SW480 (cell line): ENCODE data around the gene AMDHD1.

Experiments
- DNase-seq: peaks from one replicate; pipeline ENCODE4 v3.0.0-alpha.2; 2016; ENCODE audit warnings: low spot score

AMDHD1 gene, protein sequence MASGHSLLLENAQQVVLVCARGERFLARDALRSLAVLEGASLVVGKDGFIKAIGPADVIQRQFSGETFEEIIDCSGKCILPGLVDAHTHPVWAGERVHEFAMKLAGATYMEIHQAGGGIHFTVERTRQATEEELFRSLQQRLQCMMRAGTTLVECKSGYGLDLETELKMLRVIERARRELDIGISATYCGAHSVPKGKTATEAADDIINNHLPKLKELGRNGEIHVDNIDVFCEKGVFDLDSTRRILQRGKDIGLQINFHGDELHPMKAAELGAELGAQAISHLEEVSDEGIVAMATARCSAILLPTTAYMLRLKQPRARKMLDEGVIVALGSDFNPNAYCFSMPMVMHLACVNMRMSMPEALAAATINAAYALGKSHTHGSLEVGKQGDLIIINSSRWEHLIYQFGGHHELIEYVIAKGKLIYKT

DNA sequence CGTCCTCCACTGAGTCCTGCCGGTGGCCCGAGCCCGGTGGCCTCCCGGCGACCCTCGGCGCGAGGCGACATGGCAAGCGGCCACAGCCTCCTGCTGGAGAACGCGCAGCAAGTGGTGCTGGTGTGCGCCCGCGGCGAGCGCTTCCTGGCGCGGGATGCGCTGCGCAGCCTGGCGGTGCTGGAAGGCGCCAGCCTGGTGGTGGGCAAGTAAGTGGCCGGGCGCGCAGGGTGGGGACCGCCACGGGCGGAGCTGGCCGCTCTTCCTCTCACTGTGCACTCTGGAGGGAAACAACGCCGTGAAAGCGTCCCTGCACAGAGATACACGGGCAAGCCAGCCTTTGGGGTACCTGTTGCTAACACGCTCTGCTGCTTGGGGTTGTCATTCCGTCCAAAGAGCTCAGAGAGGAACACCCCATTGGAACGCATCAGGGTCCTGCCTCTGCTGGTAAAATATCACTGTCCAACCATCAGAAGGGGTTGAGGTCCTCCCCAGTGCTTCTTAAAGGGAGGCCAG is at the start of gene AMDHD1:
Gene AMDHD1, plus strand, starts transcription at position 2 of the 513 bp plus-strand sequence. Its CDS starts 68 bp downstream, at position 70.
- DNase-seq: peak; percentile 57

DNA sequence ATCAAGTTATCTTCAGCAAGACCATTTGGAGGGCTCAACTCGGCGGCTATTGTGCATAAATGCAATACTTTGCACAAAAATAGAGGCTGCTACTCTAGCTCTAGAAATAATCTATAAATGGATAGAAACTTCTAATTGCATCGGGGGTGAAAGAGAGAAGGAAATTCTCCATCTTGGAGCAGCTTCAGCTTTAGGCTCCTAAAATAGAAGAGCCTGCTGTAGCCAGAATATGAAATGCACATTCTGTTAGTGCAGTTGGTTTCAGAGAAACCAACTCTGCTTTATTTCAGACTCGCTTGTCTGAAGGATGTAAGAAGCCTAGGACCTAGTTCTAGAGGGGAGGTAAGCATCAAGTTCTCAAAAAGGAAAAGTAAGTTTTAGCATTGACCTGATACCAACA is 46.3 kb upstream of the AMDHD1 start:
- DNase-seq: no peak

DNA sequence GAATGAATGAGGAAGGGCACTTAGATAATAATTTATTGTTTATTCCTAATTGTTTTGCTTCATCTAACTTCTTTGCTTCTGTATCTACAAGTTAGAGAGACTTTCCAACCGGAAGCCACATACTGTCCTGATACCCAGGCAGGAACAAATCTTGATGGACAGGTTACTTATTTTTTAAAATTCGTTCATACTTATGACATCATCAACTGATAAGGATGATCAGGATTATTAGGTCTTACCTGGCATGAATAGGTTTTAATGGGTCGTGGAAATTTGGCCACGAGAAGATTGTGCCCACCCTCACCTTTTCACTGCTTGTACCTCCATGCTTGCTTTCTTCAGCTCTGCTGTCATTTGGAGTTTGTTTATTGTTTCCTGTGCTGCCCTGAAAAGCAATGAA is 45.0 kb upstream of the AMDHD1 start:
- DNase-seq: no peak

DNA sequence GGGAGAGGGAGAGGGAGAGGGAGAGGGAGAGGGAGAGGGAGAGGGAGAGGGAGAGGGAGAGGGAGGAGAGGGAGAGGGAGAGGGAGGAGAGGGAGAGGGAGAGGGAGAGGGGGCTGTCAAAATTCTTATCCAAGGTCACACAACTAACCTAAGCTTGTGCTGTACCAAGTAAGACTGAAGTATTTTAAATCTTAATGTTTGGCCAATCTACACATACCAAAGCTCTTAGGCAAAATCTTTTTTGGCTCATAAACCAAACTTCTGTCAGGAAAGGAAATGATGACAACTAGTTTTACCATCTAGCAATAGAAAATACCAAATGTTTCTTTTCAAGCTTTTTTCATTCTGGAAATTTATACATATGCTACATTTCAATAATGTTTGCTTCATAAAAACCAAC is 34.6 kb upstream of the AMDHD1 start:
- no peak for DNase-seq

DNA sequence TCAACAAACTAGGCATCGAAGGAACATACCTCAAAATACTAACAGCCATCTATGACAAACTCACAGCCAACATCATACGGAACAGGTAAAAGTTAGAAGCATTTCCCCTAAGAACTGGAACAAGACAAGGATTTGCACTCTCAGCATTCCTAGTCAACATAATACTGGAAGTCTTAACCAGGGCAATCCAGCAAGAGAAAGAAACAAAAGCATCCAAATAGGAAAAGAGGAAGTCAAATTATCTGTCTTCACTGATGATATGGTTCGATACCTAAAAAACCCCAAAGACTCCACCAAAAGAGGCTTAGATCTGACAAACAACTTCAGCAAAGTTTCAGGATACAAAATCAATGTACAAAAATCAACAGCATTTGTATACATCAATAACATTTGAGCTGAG is 33.3 kb upstream of the AMDHD1 start:
- no peak for DNase-seq

DNA sequence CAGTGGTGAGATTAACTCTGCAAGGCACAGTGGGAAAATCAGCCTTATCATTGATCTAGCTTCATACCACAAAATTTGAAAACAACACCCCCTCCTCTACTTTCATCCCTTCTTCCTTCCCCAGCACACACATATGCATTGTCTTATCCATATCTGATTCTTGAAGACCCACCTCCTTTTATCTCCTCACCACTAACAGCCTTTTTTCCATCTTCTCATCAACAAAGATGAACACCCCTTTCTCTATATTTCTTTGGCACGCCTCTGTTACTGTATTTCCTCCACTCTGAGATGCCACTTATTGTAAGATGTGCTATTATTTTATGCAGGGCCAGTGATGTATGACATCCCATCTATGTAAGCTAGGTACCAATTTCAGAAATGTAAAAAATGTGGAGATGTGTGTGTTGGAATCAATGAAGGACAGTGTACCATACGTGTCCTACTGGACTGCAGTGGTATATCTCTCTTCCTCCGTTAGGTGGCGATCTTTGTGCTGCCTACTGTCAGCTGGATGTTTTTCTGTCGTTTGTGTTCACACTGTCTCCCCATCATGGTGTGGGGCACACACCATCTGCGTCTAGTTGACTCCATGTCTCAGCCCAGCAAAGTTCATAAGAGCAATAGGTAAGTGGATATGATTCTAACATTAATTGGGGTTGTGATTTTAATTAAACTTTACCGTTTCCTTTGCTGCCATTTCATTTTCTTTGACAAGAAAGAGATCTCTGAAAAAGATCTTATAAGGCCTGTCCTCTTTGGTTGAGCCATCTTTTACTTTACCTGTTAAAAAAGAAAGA is 24.7 kb upstream of the AMDHD1 start:
- peak; percentile 64 for DNase-seq

DNA sequence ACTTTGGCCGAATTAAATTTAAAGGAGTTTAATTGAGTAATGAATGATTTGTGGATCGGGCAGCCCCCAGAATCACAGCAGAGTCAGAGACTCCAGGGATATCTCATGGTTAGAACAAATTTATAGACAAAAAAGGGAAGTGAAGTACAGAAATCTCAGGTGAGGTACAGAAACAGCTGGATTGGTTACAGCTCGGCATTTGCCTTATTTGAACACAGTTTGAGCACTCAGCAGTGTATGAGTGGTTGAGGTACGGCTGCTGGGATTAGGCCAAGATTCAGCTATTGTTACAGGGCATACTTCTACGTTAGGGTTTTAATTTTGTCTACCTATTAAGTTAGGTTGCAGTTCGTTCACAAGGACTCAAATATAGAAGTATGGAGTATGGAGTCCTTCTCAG is 24.0 kb upstream of the AMDHD1 start:
- DNase-seq: no peak

DNA sequence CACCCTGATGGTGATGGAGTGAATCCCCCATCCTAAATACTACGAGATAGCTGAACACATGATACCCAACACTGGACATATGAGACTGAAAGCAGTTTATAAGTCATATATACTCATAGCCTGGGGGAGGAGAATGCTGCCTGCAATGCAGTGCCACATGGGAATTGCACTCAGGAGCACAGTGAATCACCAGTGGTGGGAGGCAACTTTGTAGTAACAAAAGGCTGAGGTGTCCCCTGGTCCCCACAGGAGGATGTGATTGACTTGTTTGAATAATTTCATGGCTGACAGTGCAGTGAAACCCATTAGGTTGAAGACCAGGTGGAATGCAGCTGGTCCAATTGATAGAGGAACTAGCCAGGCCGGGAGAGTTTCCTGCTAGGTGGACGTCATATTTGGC is 20.9 kb upstream of the AMDHD1 start:
- no peak for DNase-seq

DNA sequence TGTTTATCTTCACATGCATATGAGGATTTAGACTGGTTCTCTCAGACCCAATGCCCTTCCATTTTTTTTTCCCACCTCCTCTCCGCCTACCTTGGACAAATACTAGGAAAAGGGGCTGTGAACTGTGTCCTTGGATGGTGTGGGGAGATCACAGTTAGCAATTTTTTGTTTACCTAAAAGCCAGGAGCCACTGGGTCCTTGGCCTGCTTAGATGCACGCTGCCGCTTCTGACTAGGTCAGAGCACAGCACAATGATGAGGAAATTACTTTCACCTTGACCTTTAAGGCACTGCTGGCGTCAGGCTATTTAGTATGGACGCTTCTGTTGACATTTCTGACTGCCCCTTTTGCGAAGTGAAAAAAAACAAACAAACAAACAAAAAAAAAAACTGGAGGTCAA is 2.6 kb upstream of the AMDHD1 start:
- no peak for DNase-seq

DNA sequence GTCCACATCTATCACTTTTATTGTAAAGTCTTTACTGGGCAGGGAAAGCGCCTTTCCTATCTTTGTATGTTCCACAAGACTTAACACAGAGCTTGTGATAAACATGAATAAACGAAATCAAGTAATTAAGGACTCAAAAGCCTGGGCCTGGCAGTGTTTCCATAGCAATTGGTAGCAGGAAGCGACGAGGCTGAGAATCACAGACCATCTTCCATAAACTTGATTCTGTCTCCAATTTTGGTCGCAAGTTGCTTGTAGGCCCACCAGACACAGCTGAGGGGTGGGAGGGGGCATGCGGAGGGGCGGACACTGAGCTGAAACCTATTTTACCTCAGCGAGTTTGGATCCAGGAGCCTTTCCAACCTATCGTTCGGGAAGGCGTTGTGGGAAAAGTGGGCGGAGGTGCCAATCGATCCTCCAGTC is 1.0 kb upstream of the AMDHD1 start:
- no peak for DNase-seq

DNA sequence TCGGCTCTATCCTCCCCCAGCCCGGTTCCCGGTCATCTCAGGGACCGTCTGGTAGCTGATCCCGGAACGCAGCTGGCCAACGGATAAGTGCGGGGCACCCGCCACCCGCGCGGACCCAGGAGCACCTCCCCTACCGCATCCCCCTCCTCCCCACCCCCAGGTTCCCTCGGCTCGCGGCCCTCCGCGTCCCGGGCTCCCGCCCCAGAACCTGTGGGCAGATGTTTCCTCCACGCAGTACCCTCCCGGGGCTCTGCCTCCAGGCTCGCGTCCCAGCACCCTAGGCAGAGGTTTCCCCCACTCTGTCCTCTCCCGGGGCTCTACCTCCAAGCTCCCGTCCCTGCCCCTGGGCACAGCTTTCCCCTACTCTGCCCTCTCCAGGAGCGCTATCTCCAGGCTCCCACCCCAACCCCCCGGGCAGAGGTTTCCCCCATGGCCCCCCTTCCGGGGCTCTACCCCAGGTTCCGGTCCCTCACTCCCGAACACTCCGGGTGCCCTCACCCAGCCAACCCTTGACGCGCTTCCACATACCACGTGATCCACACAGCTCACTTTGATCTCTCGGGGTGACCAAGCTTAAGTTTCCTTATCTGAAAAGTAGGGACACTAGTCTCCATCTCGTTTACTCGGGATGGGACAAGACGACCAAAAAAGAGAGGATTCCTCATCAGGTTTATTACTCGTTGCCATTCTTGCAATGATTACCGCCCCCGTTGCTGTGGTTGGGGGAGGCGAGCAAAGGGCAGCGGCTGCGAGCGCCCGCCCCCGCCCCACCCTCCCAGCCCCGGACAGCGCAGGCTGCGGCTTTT is 404 bp upstream of the AMDHD1 start, which contains the start of gene CCDC38:
Gene CCDC38, minus strand, starts transcription at position 91 of the 806 bp plus-strand sequence. CDS start 6,105 bp downstream, outside the sequence.
- peak; percentile 90 for DNase-seq

DNA sequence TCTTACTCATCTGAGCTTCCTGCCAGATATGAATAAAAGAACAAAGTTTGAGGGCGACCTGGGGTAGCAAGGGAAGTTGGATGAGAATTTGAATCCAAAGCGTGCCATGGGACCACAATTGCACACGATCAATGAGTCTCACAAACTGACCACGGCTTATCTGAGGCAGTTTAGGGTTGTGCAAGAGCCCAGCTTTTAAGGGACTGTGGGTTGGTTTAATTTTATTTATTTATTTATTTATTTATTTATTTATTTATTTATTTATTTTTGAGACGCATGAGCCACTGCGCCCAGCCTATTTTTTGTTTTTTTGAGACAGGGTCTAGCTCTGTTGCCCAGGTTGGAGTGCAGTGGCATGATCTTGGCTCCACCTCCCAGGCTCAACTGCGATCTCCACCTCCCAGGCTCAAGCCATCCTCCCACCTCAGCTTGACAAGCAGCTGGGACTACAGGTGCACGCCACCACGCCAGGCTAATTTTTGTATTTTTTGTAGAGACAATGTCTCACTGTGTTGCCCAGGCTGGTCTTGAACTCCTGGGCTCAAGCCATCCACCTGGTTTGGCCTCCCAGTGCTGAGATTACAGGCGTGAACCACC is 1.1 kb downstream of the AMDHD1 start:
- DNase-seq: no peak

DNA sequence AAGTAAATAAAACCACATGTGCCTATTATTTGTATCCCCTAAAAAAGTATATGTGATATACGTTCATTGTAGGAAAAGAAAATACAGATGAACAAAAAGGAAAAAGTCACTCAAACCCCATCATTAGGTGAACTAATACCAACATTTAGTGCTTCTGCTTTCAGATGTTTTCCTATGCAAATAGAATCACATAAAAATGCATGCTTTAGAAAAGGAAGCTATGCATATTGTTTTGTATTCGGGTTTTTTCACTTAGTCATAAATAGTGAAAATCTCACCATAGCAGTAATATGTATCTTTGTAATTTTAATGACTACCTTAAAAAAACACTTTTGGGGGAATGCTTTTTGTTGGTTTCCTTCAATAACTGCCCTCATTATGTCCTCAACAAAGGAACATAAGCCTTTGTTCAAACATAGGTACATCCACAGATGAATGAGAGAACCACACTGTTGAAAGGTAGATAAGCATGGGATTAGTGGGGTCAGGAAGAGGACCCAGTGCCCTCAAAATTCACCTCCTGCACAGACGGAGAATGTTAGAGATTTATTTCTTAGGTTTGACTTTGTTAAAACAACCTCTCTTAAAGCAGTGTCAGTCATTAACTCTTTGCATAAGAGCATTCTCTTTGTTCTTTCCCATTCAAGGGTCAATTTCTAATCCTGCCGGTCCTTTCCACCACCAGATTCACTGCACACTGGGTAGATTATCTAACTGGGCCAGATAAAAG is 6.5 kb downstream of the AMDHD1 start:
- no peak for DNase-seq

DNA sequence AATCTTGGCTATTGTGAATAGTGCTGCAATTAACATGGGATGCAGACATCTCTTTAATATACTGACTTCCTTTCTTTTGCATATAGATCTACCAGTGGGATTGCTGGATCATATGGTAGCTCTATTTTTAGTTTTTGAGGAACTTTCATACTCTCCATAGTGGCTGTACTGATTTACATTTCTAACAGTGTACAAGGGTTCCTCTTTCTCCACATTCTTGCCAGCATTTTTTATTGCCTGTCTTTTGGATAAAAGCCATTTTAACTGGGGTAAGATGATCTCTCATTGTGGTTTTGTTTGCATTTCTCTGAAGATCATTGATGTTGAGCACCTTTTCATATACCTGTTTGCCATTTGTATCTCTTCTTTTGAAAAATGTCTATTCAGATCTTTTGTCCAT is 8.4 kb downstream of the AMDHD1 start:
- DNase-seq: no peak

DNA sequence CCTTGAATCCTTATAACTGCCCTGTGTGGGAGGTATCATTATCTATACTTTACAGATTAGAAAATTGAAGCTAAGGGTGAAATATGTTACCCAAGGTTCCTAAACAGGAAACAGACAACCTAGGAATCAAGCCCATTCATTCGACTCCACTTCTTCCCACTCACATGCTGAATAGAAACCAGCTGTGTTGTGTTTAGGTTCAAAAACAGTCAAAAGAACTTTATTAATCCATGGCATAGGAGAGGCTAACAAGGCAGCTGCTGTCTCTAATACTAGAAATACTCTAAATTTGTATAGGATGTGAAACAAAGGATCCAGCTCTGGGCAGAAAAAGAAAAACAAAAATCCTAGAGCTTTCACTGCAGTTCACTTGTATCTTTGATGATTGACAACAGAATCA is 9.9 kb downstream of the AMDHD1 start:
- DNase-seq: no peak

DNA sequence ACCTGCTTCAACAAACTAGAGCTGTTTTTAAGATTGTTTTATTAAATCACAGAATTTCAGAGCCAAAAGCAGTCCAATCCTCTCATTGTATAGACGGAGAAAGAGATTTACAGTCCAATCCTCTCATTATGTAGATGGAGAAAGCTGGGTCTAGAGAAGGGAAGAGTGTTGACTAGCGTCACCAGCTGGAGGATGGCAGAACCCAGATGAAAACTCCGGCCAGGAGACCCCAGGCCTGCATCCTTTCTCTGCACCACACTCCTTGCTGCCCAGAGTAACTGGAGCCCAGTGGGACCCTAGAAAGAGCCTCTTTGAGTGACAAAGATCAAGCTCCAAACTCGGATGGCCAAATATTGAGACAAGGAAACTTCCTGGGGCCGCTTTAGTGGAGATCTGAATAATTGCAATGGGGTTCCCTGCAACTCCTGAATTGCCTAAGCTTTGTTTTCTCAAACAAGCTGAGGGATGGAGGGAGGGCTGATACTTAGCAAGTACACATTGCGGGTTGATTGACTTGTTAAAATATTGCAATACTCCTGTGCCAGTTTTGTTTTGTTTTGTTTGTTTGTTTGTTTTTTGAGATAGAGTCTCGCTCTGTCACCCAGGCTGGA is 12.5 kb downstream of the AMDHD1 start:
- no peak for DNase-seq

DNA sequence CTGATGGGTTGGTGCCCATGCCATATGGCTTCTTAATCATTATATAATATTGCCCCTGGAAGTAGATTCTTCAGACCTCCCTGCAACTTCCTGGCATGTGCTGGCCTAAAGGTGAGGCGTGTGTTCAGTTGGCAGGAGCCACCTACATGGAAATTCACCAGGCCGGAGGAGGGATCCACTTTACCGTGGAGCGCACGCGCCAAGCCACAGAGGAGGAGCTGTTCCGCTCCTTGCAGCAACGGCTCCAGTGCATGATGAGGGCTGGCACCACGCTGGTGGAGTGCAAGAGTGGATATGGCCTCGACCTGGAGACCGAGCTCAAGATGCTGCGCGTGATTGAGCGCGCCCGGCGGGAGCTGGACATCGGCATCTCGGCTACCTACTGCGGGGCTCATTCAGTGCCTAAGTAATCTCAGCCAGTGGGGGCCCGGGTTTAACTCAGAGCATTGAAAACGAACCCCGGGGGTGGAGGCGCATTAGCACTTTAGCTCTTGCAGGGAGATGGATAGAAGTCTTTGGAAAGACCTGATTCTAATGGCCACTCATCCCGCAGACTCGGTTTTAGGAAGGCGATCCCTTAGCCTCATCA is 13.5 kb downstream of the AMDHD1 start:
- DNase-seq: no peak

DNA sequence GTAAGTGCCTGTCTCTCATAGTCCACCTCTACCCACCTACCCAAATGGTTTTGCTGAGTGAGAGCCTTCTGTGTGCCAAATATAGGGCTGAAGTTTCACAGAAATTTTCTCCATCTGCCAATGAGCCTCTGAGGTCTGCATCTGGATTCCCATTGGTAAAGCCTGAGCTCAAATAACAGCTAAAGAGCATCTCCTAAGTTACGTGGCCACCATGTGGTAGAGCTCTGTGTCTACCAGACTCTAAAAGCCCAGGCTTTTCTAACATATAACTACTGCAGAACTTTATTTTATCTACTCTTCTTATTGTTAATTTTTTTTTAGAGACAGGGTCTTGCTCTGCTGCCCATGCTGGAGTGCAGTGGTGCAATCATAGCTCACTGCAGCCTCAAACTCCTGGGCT is 16.0 kb downstream of the AMDHD1 start:
- DNase-seq: peak; percentile 29

DNA sequence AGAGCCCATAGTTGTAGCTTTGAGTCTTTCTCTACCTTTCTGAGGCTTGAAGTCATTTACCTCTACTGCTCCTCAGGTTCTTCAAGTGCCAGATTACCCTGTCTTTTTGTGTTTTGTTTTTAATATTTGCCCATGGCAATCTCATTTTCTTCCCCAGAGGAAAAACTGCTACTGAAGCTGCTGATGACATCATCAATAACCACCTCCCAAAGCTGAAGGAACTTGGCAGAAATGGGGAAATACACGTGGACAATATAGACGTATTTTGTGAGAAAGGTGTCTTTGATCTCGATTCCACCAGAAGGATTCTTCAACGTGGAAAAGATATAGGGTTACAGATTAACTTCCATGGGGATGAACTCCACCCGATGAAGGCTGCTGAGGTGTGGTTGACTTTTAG is 17.1 kb downstream of the AMDHD1 start:
- DNase-seq: no peak

DNA sequence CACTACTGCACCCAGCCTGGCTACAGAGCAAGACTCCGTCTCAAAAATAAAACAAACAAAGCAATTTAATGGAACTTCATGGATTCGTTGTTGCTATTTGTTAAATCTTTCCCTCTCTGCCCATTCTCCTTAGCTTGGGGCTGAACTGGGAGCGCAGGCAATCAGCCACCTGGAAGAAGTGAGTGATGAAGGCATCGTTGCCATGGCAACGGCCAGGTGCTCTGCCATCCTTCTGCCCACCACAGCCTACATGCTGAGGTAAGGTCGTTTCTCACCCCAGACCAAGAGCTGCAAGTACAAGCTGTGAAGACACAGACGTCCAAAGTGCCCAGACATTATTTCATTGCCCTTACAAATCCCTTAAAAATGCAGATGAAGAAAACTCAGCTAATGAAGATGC is 19.1 kb downstream of the AMDHD1 start:
- no peak for DNase-seq
